HepG2 (cell line): ENCODE results near the gene ALPI. TPM values are rescaled to one million over a fixed set of nuclear protein-coding genes. Genes with fewer than 3 reads are reported as not detected.

Experiments used
- ATAC-seq: fragments of 200-7000 bp; cut with Tn5 transposase; 3 replicates; pipeline ENCODE4 v1.9.1; 2020; ENCODE audit warnings: mild to moderate bottlenecking, moderate library complexity
- BruUV-seq: library from RNA; stranded (reverse); fragments of 400-500 nt; replicated peaks from 2 replicates; lab custom pipeline; 2021; lab: Mats Ljungman, UMichigan
- CTCF ChIA-PET: fragments of 300-600 bp; formaldehyde crosslinking; extraction: SDS; loops from one replicate; lab custom pipeline; 2021; ENCODE audit warnings: low total read pairs, inconsistent platforms, low intra/inter-chr PET ratio; lab: Yijun Ruan, JAX
- POLR2A ChIA-PET: fragments of 350-600 bp; sonication (Branson Sonifier 250); formaldehyde crosslinking; loops from one replicate; lab custom pipeline; 2020; ENCODE audit warnings: antibody characterized with exemption, inconsistent platforms; lab: Yijun Ruan, JAX
- DNase-seq: peaks from one replicate; pipeline ENCODE4 v3.0.0-alpha.2; 2015; ENCODE audit warnings: low spot score
- FAIRE-seq: peaks from 3 replicates; lab custom pipeline; 2011; peaks lifted over from hg19 to GRCh38; lab: Jason Lieb, UNC
- H2AFZ ChIP-seq: one replicate; pipeline ENCODE4 v1.6.1; 2011; ENCODE audit warnings: low read length, inconsistent platforms
- H3K27ac ChIP-seq: fragments of 300-600 bp; 3 replicates; pipeline ENCODE4 v1.8.0; 2011; ENCODE audit warnings: mixed run types, mild to moderate bottlenecking, mixed read lengths, low read length, inconsistent platforms; ENCODE audit not compliant: insufficient read depth; ENCODE audit errors: extremely low read length
- H3K27me3 ChIP-seq, 2 experiments: fragments of 200-600 bp in 1 of 2; 2 replicates in 1 of 2; 3 replicates in 1 of 2; pipeline versions ENCODE4 v1.6.0 to v1.8.0; 2011; ENCODE audit warnings: low read length in 2 of 2, mild to moderate bottlenecking in 2 of 2, moderate library complexity in 2 of 2, inconsistent platforms in 1 of 2; ENCODE audit not compliant: insufficient read depth in 2 of 2, control insufficient read depth in 1 of 2
- H3K36me3 ChIP-seq, 2 experiments: fragments of 200-600 bp in 1 of 2; replicated peaks in 1 of 2; 2 replicates in 1 of 2; 3 replicates in 1 of 2; pipeline versions ENCODE4 v1.5.1 to v1.8.0; 2011; ENCODE audit warnings: low read length in 2 of 2, inconsistent platforms in 1 of 2; ENCODE audit not compliant: insufficient read depth in 2 of 2, control insufficient read depth in 1 of 2
- H3K4me1 ChIP-seq: 2 replicates; pipeline ENCODE4 v1.5.1; 2012; ENCODE audit warnings: low read length, inconsistent platforms; ENCODE audit not compliant: insufficient read depth
- H3K4me2 ChIP-seq: 2 replicates; pipeline ENCODE4 v1.6.0; 2011; ENCODE audit warnings: low read depth, low read length, inconsistent platforms
- H3K4me3 ChIP-seq, 3 experiments: fragments of 200-600 bp in 1 of 3; sonication (generic), shearing (Covaris generic) in 1 of 3; replicated peaks in 1 of 3; 2 replicates each; pipeline ENCODE4 v1.5.1; 2011 to 2016; ENCODE audit warnings: low read length in 3 of 3, inconsistent platforms in 2 of 3, low read depth in 2 of 3, mild to moderate bottlenecking in 2 of 3, control low read depth in 1 of 3, mixed read lengths in 1 of 3; ENCODE audit not compliant: insufficient read depth in 1 of 3
- H3K79me2 ChIP-seq: one replicate; pipeline ENCODE4 v1.6.1; 2011; ENCODE audit warnings: low read length, inconsistent platforms; ENCODE audit not compliant: insufficient read depth
- H3K9ac ChIP-seq: 2 replicates; pipeline ENCODE4 v1.6.0; 2011; ENCODE audit warnings: mild to moderate bottlenecking, low read depth, low read length, inconsistent platforms; ENCODE audit not compliant: insufficient read depth
- H3K9me3 ChIP-seq: 2 replicates; pipeline ENCODE4 v1.5.1; 2012; ENCODE audit warnings: mild to moderate bottlenecking, low read length
- H4K20me1 ChIP-seq: 2 replicates; pipeline ENCODE4 v1.6.0; 2011; ENCODE audit warnings: inconsistent platforms, mild to moderate bottlenecking, low read length, moderate library complexity; ENCODE audit not compliant: insufficient read depth
- ELF3 ChIP-seq: IDR thresholded peaks from 2 replicates; pipeline ENCODE4 v1.6.1; 2016; ENCODE audit warnings: missing genetic modification reagents, missing compliant biosample characterization
- MYNN ChIP-seq: sonication (generic); formaldehyde crosslinking; IDR thresholded peaks from 2 replicates; pipeline ENCODE4 v1.4.0; 2020; ENCODE audit warnings: mild to moderate bottlenecking, low read depth, missing genetic modification reagents
- NCOA2 ChIP-seq: sonication (generic); formaldehyde crosslinking; IDR thresholded peaks from 2 replicates; pipeline ENCODE4 v1.8.0; 2022; ENCODE audit warnings: inconsistent platforms
- NR1H2 ChIP-seq: sonication (generic); formaldehyde crosslinking; IDR thresholded peaks from 2 replicates; pipeline ENCODE4 v1.8.1; 2022; ENCODE audit warnings: low read depth, missing genetic modification reagents, borderline replicate concordance
- RAD21 ChIP-seq: fragments of 450-650 bp; formaldehyde crosslinking; IDR thresholded peaks from 2 replicates; pipeline ENCODE4 v1.5.0; 2020; ENCODE audit warnings: mild to moderate bottlenecking
- RORA ChIP-seq: sonication (generic); formaldehyde crosslinking; IDR thresholded peaks from 2 replicates; pipeline ENCODE4 v1.5.0; 2020; ENCODE audit warnings: mild to moderate bottlenecking, missing genetic modification reagents, moderate library complexity
- TMF1 ChIP-seq: sonication (generic); formaldehyde crosslinking; IDR thresholded peaks from 2 replicates; pipeline ENCODE4 v1.8.1; 2022; ENCODE audit warnings: low read depth, missing genetic modification reagents
- TP53 ChIP-seq: sonication (generic); formaldehyde crosslinking; conservative IDR thresholded peaks from 2 replicates; pipeline ENCODE4 v1.4.0; 2020; ENCODE audit warnings: missing genetic modification reagents
- ZFP1 ChIP-seq: IDR thresholded peaks from 2 replicates; pipeline ENCODE4 v1.6.1; 2016
- ZNF367 ChIP-seq: sonication (generic); formaldehyde crosslinking; IDR thresholded peaks from 2 replicates; pipeline ENCODE4 v1.4.0; 2020; ENCODE audit warnings: missing genetic modification reagents, borderline replicate concordance
- ZNF776 ChIP-seq: sonication (generic); formaldehyde crosslinking; IDR thresholded peaks from 2 replicates; pipeline ENCODE4 v1.4.0; 2020; ENCODE audit warnings: mild to moderate bottlenecking, missing genetic modification reagents
- WGBS: methylation state at CpG from one replicate; pipeline ENCODE4 v1.1.6; 2017; ENCODE audit warnings: low lambda C conversion rate; 5-methylcytosine and 5-hydroxymethylcytosine counted together
- in situ Hi-C: cut with HindIII; loops from 2 replicates; pipeline ENCODE4 v1.10.0; 2017; ENCODE audit warnings: low pct_unique_long_range_greater_than_20kb; ENCODE audit not compliant: extremely low pct_ligation_motif_present
- intact Hi-C: fragments of 100-400 bp; cut with micrococcal nuclease; formaldehyde crosslinking; loops from one replicate; pipeline ENCODE4 v1.10.0; 2022; ENCODE audit not compliant: unreplicated experiment
- polyA plus RNA-seq, 8 experiments: library from polyadenylated mRNA; depleted of rRNA in 3 of 8; stranded (reverse) in 7 of 8; unstranded in 1 of 8; fragments of >200 nt; fragmentation: Illumina TruSeq in 4 of 8; extraction: Trizol in 4 of 8; gene quantifications; 2 replicates each; pipeline versions ENCODE4 v1.2.1 to v1.2.3, GENCODE V29; 2011 to 2016; ENCODE audit warnings: low read depth in 4 of 8, missing spikeins in 1 of 8, mixed read lengths in 1 of 8; ENCODE audit not compliant: insufficient read depth in 1 of 8
- total RNA-seq, 5 experiments: library from RNA; depleted of rRNA; stranded (reverse); fragments of >200 nt; fragmentation: Illumina TruSeq; extraction: Trizol; gene quantifications; 2 replicates each; pipeline ENCODE4 v1.2.3, GENCODE V29; 2016; ENCODE audit warnings: low read depth in 1 of 5
- TF ChIP-seq, protein P1 (sequence below): IDR thresholded peaks from 2 replicates; pipeline ENCODE4 v1.6.1; 2016; ENCODE audit warnings: missing compliant biosample characterization, missing genetic modification reagents, borderline replicate concordance
- TF ChIP-seq, protein P2 (sequence below): sonication (generic); formaldehyde crosslinking; IDR thresholded peaks from 2 replicates; pipeline ENCODE4; 2020; ENCODE audit warnings: missing genetic modification reagents, mild to moderate bottlenecking, borderline replicate concordance
- TF ChIP-seq, protein P3 (sequence below): sonication (generic); formaldehyde crosslinking; IDR thresholded peaks from 2 replicates; pipeline ENCODE4 v1.8.0; 2023; ENCODE audit warnings: mild to moderate bottlenecking, missing genetic modification reagents
- TF ChIP-seq, protein P4 (sequence below): sonication (generic); formaldehyde crosslinking; IDR thresholded peaks from 2 replicates; pipeline ENCODE4 v1.5.0; 2020; ENCODE audit warnings: missing genetic modification reagents

The ALPI gene
- total and polyA plus RNA-seq, 2 of the 13 experiments (the other 11 are each of a cell fraction or from before 2014, with no cell fraction given), result not detected

DNA sequence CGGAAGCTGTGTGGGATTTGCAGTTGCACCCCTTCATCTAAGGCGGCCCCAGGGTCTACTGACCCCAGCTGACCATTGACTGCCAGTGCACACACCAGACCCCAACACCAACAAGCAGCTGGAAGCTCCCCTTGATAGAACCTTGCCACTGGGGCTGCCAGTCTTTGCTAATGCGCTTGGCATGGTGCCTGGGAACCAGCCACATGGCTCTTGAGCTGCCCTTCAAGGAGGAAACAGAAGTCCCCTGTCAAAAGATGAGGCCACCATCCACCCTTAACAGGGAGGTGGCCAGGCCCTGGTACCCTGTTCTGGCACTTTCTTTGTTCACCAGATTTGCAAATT is 8.6 kb downstream of the ALPI start:
- Histone ChIP-seq H3K36me3 (no peaks in the 10 kb centered on the region), H3K27me3 (peaks cover 2 to 27% of the 10 kb centered on the region in 2 experiments; a peak in 3 of 5 replicates), H3K27ac (no peak overlapping the region), H3K4me2 (no peak overlapping the region), H3K79me2 (no peaks in the 10 kb centered on the region), H4K20me1 (no peaks in the 10 kb centered on the region), H3K9me3 (peaks cover 3% of the 10 kb centered on the region; the same call in 1 of the 2 replicates), H2AFZ (no peak overlapping the region), H3K4me1 (no peaks in the 10 kb centered on the region), H3K9ac (no peak overlapping the region), H3K4me3 (no peak overlapping the region)
- in situ Hi-C loops (no loop called here), intact Hi-C loops (no loop called here)
- ATAC-seq (peak; percentile 27; the same call in 2 of the 3 replicates), FAIRE-seq (no peak), DNase-seq (no peak)
- 36% methylated on average over 2 of the region's 3 CpGs for WGBS
- BruUV-seq, result no TSS peak
- ChIA-PET POLR2A (no interaction called here), CTCF (no interaction called here)
- TF ChIP-seq, protein P1, sequence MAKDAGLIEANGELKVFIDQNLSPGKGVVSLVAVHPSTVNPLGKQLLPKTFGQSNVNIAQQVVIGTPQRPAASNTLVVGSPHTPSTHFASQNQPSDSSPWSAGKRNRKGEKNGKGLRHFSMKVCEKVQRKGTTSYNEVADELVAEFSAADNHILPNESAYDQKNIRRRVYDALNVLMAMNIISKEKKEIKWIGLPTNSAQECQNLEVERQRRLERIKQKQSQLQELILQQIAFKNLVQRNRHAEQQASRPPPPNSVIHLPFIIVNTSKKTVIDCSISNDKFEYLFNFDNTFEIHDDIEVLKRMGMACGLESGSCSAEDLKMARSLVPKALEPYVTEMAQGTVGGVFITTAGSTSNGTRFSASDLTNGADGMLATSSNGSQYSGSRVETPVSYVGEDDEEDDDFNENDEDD (CRISPR knock-in tag), result no peak
- TF ChIP-seq NR1H2 (CRISPR knock-in tag), result no peak
- no peak for TF ChIP-seq TP53 (CRISPR knock-in tag)
- TF ChIP-seq, protein P2, sequence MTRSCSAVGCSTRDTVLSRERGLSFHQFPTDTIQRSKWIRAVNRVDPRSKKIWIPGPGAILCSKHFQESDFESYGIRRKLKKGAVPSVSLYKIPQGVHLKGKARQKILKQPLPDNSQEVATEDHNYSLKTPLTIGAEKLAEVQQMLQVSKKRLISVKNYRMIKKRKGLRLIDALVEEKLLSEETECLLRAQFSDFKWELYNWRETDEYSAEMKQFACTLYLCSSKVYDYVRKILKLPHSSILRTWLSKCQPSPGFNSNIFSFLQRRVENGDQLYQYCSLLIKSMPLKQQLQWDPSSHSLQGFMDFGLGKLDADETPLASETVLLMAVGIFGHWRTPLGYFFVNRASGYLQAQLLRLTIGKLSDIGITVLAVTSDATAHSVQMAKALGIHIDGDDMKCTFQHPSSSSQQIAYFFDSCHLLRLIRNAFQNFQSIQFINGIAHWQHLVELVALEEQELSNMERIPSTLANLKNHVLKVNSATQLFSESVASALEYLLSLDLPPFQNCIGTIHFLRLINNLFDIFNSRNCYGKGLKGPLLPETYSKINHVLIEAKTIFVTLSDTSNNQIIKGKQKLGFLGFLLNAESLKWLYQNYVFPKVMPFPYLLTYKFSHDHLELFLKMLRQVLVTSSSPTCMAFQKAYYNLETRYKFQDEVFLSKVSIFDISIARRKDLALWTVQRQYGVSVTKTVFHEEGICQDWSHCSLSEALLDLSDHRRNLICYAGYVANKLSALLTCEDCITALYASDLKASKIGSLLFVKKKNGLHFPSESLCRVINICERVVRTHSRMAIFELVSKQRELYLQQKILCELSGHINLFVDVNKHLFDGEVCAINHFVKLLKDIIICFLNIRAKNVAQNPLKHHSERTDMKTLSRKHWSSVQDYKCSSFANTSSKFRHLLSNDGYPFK (CRISPR knock-in tag), result no peak
- no peak for TF ChIP-seq MYNN (CRISPR knock-in tag)
- TF ChIP-seq ZNF367 (CRISPR knock-in tag), result no peak
- no peak for TF ChIP-seq ZNF776
- TF ChIP-seq, protein P3, sequence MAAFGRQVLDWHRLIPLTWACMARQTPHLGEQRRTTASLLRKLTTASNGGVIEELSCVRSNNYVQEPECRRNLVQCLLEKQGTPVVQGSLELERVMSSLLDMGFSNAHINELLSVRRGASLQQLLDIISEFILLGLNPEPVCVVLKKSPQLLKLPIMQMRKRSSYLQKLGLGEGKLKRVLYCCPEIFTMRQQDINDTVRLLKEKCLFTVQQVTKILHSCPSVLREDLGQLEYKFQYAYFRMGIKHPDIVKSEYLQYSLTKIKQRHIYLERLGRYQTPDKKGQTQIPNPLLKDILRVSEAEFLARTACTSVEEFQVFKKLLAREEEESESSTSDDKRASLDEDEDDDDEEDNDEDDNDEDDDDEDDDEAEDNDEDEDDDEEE (CRISPR knock-in tag), result no peak
- no peak for TF ChIP-seq RAD21 (CRISPR knock-in tag)
- TF ChIP-seq ELF3 (CRISPR knock-in tag), result no peak
- no peak for TF ChIP-seq TMF1
- no peak for TF ChIP-seq NCOA2 (CRISPR knock-in tag)
- TF ChIP-seq RORA (CRISPR knock-in tag), result no peak
- no peak for TF ChIP-seq ZFP1 (CRISPR knock-in tag)
- TF ChIP-seq, protein P4, sequence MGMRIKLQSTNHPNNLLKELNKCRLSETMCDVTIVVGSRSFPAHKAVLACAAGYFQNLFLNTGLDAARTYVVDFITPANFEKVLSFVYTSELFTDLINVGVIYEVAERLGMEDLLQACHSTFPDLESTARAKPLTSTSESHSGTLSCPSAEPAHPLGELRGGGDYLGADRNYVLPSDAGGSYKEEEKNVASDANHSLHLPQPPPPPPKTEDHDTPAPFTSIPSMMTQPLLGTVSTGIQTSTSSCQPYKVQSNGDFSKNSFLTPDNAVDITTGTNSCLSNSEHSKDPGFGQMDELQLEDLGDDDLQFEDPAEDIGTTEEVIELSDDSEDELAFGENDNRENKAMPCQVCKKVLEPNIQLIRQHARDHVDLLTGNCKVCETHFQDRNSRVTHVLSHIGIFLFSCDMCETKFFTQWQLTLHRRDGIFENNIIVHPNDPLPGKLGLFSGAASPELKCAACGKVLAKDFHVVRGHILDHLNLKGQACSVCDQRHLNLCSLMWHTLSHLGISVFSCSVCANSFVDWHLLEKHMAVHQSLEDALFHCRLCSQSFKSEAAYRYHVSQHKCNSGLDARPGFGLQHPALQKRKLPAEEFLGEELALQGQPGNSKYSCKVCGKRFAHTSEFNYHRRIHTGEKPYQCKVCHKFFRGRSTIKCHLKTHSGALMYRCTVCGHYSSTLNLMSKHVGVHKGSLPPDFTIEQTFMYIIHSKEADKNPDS (CRISPR knock-in tag), result no peak
